Pulmonary artery endothelial cell (primary cell): ENCODE data around the gene HMG20A. TPM values are rescaled to one million over a fixed set of nuclear protein-coding genes. Genes with fewer than 3 reads are reported as not detected.

ENCODE experiments used
- DNase-seq: peaks from one replicate; pipeline ENCODE4 v3.0.0-alpha.2; 2011; ENCODE audit warnings: low read depth, low spot score
- total RNA-seq: library from RNA; depleted of rRNA; stranded (reverse); fragments of >200 nt; gene quantifications from 2 replicates; pipeline ENCODE4 v1.2.3, GENCODE V29; 2014

HMG20A gene
- total RNA-seq, 1 donor from 2014 or later, result 35.4 TPM

- DNase-seq, result no peak
Measured at GRCh38 chr15:77475001-77475400, 54.3 kb downstream of the HMG20A start.

- DNase-seq, result no peak
Measured at GRCh38 chr15:77475898-77476297, 55.2 kb downstream of the HMG20A start.

DNA sequence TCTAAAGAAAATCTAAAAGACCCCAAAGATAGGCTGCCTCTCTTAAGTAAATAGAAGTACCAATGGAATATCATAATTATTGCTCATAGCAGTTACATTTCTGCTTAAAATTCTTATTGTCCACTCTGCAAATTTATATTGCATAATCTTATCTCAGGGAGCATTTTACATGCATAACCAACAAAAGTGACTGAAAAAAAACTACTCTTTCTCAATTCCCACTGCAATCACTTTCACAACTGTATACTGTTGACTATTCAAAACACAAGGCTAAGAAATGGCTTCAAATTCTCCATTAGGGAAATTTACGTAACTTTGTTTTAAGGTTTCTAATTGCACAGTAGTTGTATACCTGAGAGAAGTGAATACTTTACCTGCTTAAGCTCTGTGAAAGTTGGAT is 56.3 kb downstream of the HMG20A start:
- no peak for DNase-seq

DNA sequence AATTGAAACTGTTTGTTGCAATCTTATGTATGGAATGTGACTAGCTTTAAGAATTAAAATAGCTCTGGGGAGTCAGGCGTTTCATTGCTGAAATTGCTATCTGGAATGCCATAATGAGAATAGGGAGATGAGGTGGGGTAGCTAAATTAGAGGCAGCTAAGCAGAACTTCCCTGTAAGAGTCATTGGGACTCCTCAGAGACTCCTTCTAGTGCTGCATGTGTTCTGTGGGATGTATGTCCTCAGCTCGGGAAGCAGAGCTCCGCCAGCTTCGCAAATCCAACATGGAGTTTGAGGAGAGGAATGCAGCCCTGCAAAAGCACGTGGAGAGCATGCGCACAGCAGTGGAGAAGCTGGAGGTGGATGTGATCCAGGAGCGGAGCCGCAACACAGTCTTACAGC is 57.4 kb downstream of the HMG20A start:
- DNase-seq, result no peak

GRCh38 chr15:77479015-77479414 is 58.3 kb downstream of the HMG20A start:
- no peak for DNase-seq

DNA sequence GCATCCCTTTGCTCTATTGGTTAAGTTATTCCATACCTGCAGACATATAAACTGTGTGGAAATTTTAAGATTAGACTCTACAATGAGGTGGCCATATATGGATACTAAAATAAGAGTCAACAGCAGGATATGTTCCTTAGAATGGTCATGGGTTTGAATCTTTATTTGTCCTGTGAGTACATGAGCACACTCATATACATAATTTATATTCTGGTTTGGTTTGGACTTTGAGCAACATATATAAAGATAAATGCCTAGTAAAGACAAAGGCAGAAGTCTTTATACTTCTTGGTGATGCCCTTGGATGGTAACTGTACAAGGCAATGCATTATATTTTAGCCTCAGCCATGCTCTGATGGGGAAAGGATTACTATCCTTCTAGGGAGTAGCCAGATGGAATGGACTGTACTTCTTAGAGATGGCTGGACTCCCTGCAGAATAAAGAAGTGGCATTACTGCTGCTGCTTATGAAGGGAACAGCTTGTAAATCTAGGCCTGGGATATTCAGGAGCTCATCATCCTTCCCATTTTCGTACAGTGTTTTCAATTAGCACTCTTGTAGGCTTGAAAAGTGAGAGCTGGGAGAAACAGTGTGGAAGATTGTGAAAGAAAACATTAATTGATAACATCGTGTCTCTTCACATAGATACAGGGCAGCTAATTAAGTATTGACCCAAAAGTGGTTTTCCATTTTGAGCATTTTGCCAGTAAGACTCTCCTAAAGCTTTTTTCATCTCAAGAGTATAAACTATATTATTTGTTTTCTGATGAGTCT is 60.4 kb downstream of the HMG20A start:
- no peak for DNase-seq

- peak; percentile 81 for DNase-seq
Measured at GRCh38 chr15:77481670-77482069, 61.0 kb downstream of the HMG20A start.

DNA sequence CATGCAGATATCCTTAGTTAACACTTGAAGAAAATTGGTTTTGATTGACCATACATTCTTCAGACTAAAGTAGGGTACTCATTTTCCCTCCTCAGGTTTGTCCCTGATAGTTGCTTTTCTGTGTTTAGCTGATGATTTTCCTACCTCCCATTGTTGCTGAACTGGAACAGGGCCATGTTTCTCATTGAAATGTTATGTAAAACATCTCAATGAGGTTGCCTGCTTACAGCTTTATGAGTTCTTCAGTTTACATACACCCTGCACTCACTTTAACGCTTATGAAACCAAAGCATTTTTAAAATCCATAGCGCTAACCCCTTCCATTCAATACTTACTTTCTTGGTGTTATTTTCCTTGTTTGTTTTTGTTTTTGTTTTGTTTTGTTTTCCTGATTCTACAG is 61.9 kb downstream of the HMG20A start:
- DNase-seq, result no peak

GRCh38 chr15:77483425-77484140 is 62.9 kb downstream of the HMG20A start:
- DNase-seq, result no peak

DNA sequence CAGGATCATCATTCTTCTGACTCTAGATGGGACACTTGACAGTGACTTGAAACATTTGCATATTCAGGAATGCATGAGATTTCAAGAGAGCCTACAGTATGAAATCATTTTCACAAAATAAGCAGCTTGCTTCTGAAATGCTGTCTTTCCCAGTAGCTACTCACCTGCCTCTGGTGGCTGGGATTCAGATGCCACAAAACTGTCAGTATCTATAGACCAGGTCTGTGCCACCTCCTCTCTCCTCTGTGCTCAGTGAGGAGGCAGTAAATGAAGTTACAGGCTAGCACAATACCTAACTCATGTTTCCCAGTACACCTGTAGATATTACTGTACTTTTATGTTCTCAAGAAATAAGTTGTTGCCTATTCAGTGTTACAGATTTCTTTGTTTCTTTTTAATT is 64.3 kb downstream of the HMG20A start:
- DNase-seq, result no peak

DNA sequence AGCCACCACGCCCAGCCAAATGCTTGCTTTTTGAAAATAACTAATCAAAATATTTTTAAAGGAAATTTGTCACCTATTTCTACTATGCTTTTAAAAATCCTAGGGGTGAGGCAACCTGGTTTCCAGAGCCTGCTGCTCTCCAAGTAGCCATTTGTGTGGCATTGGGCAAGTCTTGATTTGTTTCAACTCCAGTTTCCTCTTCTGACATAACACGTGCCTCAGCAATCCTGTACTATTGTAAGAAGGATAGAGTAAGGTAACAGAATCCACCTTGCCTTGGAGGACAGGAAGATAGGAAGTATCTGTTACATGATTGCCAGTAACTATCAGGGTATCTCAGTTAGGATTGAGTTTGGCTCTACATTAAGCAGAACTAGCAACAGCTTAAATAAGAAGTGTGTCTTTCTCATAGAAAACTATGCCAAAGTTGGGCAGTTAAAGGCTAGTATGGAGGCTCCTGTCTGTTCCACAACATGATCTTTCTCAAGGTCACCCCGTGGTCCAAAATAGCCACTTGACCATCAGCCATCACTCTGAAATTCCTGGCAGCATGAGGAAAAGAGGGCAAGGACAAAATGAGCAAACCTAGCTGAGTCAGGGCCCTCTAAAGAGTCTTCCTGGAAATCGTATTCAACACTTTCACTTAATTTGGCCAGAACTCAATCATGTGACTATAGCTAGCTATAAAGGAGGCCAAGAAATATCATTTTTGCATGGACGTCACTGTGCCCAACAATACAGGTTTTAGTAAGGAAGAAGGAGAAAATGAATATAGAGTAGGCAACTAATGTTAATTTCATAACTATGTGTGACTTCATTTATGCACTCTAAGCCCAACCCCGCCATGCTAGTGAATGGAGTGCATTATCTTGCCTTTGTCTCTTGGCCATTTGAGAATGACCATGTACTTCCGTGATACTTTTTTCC is 66.1 kb downstream of the HMG20A start:
- DNase-seq, result no peak

GRCh38 chr15:77487469-77487842 is 66.8 kb downstream of the HMG20A start:
- DNase-seq, result no peak

DNA sequence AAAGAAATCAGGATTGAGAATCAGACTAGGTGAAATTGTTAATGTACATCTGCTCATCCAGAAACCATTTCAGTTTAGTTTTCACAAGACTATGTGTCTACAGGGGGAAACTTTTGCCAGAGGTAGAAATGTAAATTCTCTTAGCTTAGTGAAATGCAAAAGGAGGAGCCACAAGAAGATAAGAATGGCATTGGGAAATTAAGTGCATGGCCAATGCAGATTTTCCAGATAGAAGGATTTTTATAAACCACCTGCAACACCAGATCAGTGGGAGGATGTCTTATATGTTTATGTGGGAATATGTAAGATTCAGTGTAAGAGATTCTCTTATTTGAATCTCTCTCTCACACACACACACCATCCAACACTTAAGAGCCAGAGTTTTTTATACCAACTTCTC is 67.2 kb downstream of the HMG20A start:
- no peak for DNase-seq

DNA sequence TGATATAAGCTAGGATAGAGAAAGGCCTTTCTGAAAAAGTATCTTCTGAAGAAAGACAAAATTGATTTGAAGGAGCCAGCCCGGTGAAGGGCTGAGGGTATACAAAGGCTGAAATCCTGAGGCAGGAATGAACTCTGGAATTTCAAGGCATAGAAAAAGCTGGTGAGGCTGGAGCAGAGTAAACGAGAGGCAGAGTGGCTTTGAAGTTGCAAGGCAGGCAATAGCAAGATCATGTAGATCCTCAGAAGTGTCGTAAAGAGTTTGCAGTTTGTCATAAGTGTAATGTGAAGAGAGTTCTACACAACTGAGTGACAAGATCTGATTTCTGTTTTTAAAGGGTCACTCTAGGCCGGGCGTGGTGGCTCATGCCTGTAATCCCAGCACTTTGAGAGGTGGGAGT is 69.0 kb downstream of the HMG20A start:
- DNase-seq, result no peak

- no peak for DNase-seq
Measured at GRCh38 chr15:77493324-77493907, 72.7 kb downstream of the HMG20A start.

GRCh38 chr15:77494073-77494867 is 73.6 kb downstream of the HMG20A start:
- DNase-seq, result no peak

DNA sequence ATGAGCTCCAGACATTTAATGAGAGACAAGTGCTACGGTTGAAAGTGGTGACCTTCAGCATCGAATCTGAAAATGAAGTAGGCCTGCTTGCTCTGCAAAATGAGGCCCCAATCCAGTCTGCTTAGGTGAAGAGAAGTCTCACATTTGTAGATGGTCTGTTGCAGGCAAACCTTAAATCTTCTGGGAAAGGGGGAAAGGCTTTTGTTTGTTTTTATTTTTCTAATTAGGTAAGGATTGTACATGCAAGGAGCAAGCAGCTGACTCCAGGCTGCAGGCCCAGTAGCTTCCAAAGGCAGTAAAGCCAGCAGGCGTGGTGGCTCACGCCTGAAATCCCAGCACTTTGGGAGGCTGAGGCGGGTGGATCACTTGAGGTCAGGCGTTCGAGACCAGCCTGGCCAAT is 74.3 kb downstream of the HMG20A start:
- DNase-seq, result no peak

DNA sequence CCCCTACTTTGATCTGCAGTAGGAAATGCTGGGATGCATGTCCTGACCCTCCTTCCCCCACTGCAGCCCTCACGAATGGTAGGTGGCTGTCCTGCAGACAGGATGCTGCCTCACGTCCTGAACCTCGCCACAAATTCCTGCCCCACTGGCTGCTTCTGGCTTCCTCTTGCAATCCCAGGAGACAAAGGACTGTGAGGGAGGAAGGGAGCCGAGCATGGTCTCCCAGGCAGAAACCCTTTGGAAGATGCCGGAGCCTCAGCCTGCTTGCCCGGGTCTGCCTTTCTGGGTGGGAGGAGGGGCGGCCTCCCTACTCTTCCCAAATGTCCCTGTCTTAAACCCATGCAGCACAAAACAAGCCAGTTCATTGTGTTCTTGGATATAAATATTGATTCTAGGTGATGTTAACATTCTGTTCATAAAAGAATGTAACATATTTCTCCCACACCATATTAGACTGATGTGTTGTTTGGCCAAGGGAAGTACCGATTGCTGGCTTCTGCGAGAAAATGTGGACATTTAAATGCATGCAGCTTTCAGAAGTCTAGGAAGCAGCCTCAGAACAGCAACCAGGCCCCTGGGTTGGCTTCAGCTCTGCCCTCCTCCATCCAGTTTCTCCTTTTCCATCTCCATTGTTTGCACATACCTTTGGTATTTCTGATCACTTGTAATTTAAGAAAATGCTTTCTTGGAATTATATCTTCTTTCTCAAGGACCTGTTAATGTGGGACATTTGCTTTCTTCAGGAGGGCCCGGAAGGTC is 75.3 kb downstream of the HMG20A start:
- peak; percentile 67 for DNase-seq

DNA sequence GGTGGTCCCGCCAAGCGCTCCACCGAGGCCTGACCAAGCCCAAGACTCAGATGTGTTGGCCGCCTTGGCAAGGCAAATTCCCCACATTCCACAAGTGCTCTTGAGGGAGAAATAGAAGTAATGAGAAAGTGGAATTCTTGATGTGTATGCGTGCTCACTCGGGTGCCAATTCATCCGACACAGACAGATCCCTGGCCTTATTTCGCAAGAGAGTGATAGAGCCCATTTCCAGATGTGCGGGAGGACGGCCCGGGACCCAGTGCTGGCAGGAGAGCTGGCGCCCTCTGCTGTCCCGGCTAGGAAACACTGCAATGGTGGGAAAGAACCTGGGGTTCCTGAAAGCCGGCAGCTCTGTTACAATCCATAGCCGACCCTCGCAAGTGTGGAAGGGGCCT is 76.0 kb downstream of the HMG20A start:
- DNase-seq, result no peak

DNA sequence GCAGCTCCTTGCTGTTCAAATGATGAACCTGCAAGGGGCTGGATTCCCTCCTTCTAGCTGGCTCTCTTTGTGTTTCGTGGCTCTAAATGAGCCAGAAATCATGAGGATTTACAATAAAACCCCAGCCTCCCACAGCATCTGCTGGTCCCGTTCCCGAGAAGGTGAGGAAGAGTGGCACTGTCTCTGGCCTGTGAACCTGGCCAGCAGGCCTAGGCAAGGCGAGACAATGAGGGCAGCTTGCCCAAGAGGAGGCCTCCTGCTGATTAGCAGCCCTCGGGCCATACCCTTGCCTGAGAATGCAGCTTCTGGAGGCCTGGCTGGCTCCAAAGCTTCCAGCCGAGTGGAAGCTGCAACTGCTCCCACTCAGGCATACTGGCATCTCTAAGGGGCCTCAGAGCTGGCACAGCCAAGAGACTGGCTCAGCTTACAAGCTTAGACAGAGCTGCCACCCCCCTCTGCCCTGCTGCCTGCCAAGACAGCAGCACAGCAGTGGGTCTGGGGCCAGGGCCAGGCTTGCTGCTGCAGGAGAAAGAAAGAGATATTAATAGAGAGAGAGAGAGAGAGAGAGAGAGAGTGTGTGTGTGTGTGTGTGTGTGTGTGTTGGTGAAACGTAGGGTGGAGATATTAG is 76.5 kb downstream of the HMG20A start:
- no peak for DNase-seq
